ENCODE measurements around the gene OXSR1.

The OXSR1 gene

DNA sequence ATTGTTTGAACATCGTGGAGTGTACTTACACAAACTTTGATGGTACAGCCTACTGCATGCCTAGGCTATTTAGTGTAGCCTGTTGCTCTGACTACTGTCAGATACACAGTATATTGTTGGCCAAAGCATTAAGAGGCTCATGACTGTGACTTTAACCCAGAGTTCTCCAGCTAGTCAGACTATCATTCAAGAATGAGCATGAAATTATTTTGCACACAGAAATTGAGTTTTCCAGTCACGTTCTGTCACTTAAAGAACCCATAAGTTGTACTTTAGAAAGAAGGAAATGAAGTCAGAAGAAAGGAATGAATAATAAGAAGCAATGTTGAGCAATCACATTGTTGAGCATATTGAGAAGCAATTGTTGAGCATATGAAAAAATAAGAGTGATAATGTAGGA is 62.7 kb downstream of the OXSR1 start:
- Histone ChIP-seq H3K4me3 (ENCODE audit: low read length) (no peak overlapping the region), H3K4me2 (ENCODE audit: low read length) (no peak overlapping the region), H3K9ac (ENCODE audit: low read length) (no peak overlapping the region), H3K27ac (ENCODE audit: low read length) (no peak overlapping the region), H3K36me3 (replicated peaks; ENCODE audit: low read depth, low read length) (peaks cover 63% of the 10 kb centered on the region), H3K4me1 (ENCODE audit: low read length) (peaks cover 41% of the 10 kb centered on the region), H3K79me2 (ENCODE audit: low read length) (no peaks in the 10 kb centered on the region), H3K9me3 (ENCODE audit: insufficient read depth, low read length) (no peaks in the 10 kb centered on the region), H3K27me3 (ENCODE audit: low read depth, low read length) (no peaks in the 10 kb centered on the region), H4K20me1 (ENCODE audit: insufficient read depth, low read length) (no peaks in the 10 kb centered on the region), H2AFZ (ENCODE audit: low read depth, low read length) (no peak overlapping the region)
- TF ChIP-seq EZH2phosphoT487 (IDR thresholded peaks at IDR 0.05; ENCODE audit: low read depth): no peak
- TF ChIP-seq, protein P1, sequence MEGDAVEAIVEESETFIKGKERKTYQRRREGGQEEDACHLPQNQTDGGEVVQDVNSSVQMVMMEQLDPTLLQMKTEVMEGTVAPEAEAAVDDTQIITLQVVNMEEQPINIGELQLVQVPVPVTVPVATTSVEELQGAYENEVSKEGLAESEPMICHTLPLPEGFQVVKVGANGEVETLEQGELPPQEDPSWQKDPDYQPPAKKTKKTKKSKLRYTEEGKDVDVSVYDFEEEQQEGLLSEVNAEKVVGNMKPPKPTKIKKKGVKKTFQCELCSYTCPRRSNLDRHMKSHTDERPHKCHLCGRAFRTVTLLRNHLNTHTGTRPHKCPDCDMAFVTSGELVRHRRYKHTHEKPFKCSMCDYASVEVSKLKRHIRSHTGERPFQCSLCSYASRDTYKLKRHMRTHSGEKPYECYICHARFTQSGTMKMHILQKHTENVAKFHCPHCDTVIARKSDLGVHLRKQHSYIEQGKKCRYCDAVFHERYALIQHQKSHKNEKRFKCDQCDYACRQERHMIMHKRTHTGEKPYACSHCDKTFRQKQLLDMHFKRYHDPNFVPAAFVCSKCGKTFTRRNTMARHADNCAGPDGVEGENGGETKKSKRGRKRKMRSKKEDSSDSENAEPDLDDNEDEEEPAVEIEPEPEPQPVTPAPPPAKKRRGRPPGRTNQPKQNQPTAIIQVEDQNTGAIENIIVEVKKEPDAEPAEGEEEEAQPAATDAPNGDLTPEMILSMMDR (IDR thresholded peaks at IDR 0.05; ENCODE audit: low read depth, low read length): no peak

DNA sequence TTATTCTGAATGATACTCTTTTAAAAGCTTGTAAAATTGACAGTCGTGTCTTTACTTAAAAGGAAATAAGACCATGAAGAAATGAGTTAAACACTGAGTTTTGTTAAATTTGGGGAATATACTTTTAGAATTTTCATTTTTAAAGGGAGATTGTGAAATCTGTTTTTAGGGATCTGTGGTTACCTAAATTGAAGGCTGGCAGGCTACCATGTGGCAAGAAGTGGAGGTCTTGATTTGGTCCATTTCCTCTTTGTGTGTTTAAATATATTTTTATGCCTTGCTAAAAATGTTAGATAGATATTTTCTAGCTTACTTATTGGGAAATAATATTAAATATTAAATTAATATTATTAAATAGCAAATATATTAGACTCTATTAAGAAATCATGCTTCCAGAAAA is 63.7 kb downstream of the OXSR1 start:
- Histone ChIP-seq H3K27me3 (ENCODE audit: low read depth, low read length) (no peaks in the 10 kb centered on the region), H3K27ac (ENCODE audit: low read length) (no peak overlapping the region), H3K36me3 (replicated peaks; ENCODE audit: low read depth, low read length) (peaks cover 68% of the 10 kb centered on the region), H3K79me2 (ENCODE audit: low read length) (no peaks in the 10 kb centered on the region; the same call in 1 of the 2 replicates), H2AFZ (ENCODE audit: low read depth, low read length) (no peak overlapping the region), H3K4me2 (ENCODE audit: low read length) (no peak overlapping the region), H3K9ac (ENCODE audit: low read length) (no peak overlapping the region), H3K4me1 (ENCODE audit: low read length) (peaks cover 51% of the 10 kb centered on the region), H4K20me1 (ENCODE audit: insufficient read depth, low read length) (no peaks in the 10 kb centered on the region), H3K4me3 (ENCODE audit: low read length) (no peak overlapping the region), H3K9me3 (ENCODE audit: insufficient read depth, low read length) (no peaks in the 10 kb centered on the region)
- TF ChIP-seq, protein P1 (IDR thresholded peaks at IDR 0.05; ENCODE audit: low read depth, low read length): no peak
- TF ChIP-seq EZH2phosphoT487 (IDR thresholded peaks at IDR 0.05; ENCODE audit: low read depth): no peak

DNA sequence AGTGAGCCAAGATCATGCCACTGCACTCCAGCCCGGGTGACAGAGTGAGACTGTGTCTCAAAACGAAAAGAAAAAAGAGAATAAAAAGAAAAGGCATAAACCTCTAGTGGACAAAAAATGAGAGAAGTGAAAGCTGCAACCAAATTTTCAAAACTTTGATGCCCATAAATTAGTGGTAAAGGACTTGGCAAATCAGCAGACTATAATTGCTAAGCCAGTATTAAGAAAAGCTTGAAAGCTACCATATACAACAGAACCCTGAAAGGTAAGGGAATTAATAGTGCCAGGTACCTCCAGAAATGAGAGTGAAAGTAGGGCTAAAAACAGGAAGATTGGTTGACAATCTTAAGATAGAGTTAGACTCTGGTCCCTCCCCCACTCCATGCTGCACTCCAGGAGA is 67.4 kb downstream of the OXSR1 start:
- Histone ChIP-seq H3K27ac (ENCODE audit: low read length) (peak overlapping the region; percentile 83), H2AFZ (ENCODE audit: low read depth, low read length) (no peak overlapping the region), H3K4me3 (ENCODE audit: low read length) (peak overlapping the region; percentile 16), H4K20me1 (ENCODE audit: insufficient read depth, low read length) (no peaks in the 10 kb centered on the region), H3K9me3 (ENCODE audit: insufficient read depth, low read length) (peaks cover 5% of the 10 kb centered on the region; the same call in 1 of the 2 replicates), H3K79me2 (ENCODE audit: low read length) (no peaks in the 10 kb centered on the region; the same call in 1 of the 2 replicates), H3K27me3 (ENCODE audit: low read depth, low read length) (no peaks in the 10 kb centered on the region), H3K4me1 (ENCODE audit: low read length) (peaks cover 60% of the 10 kb centered on the region), H3K36me3 (replicated peaks; ENCODE audit: low read depth, low read length) (peaks cover 82% of the 10 kb centered on the region), H3K9ac (ENCODE audit: low read length) (peak overlapping the region; percentile 10; the same call in 1 of the 2 replicates), H3K4me2 (ENCODE audit: low read length) (peak overlapping the region; percentile 57)
- TF ChIP-seq, protein P1 (IDR thresholded peaks at IDR 0.05; ENCODE audit: low read depth, low read length): no peak
- TF ChIP-seq EZH2phosphoT487 (IDR thresholded peaks at IDR 0.05; ENCODE audit: low read depth): no peak

DNA sequence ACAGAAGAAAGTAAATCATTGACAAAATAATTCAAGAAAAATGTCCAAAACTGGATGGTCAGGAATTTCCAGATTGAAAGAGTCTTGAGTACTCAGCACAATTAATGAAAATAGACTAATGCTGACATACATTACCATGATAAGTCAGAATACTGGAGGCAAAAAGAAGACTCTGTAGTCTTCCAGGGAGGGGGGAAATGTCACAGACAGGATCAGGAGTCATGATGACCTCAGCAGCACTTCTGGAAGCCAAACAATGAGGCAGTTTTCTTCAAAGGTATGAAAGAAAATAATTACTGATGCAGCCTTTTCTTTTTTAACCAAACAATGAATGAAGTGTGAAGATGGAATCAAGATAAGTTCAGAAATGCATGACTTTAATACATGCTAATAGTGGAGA is 70.1 kb downstream of the OXSR1 start:
- Histone ChIP-seq H3K27me3 (ENCODE audit: low read depth, low read length) (no peaks in the 10 kb centered on the region), H3K79me2 (ENCODE audit: low read length) (no peaks in the 10 kb centered on the region; the same call in 1 of the 2 replicates), H3K4me2 (ENCODE audit: low read length) (peak overlapping the region; percentile 55), H3K4me3 (ENCODE audit: low read length) (no peak overlapping the region), H3K4me1 (ENCODE audit: low read length) (peaks cover 55% of the 10 kb centered on the region), H2AFZ (ENCODE audit: low read depth, low read length) (no peak overlapping the region), H3K9ac (ENCODE audit: low read length) (no peak overlapping the region), H3K36me3 (replicated peaks; ENCODE audit: low read depth, low read length) (peaks cover 88% of the 10 kb centered on the region), H4K20me1 (ENCODE audit: insufficient read depth, low read length) (no peaks in the 10 kb centered on the region), H3K9me3 (ENCODE audit: insufficient read depth, low read length) (peaks cover 13% of the 10 kb centered on the region; the same call in 1 of the 2 replicates), H3K27ac (ENCODE audit: low read length) (peak overlapping the region; percentile 48)
- TF ChIP-seq, protein P1 (IDR thresholded peaks at IDR 0.05; ENCODE audit: low read depth, low read length): no peak
- TF ChIP-seq EZH2phosphoT487 (IDR thresholded peaks at IDR 0.05; ENCODE audit: low read depth): no peak
